Measurements from ENCODE around the gene BCAR3. TPM values are rescaled to one million over a fixed set of nuclear protein-coding genes. Genes with fewer than 3 reads are reported as not detected.

Gene BCAR3
- total RNA-seq, 1 experiment from 2014 or later: 9.3 TPM

DNA sequence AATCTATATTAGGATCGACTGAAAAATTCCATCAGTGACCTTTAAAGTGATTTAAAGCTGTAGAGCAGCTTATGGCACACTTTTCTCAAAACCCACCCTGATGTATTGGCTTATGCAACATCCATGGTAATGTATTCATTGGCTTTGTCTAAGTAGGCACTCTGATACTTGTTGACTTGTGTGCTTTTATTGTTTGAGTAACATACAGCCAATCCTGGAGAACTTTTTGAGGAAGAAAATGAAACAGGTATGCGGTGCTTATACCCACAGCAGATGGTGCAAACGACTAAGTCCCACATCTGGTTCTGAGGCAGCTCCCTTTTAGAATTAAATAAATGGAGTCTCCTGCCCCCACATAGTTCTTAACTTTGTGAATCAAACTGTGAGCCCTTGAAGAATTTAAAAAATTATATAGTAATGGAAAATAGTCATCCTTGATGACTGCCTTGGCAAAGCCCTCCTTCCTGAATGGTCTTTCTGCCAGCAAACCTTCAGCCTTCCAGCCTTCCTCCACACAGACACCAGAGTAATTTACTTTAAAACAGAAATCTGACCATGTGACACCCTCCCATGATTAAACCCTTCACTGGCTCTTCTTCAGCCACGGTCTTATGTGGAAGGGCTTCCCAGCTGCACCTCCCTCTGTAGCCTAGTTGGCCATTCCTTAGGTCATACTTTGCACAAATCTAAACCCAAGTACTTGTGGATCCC, 116.0 kb downstream of the BCAR3 start:
- ChIA-PET CTCF (no interaction called here), POLR2A (no interaction called here)
- H3K9me3 ChIP-seq: no peaks in the 10 kb centered on the region
- H3K9me3 Mint-ChIP-seq (ENCODE audit: unreplicated experiment): no peaks in the 10 kb centered on the region
- peaks cover 9% of the 10 kb centered on the region for H3K4me1 ChIP-seq
- peaks cover 2% of the 10 kb centered on the region; the same call in 1 of the 2 replicates for H3K36me3 ChIP-seq (ENCODE audit: control insufficient read depth, insufficient read depth, low read length)
- DNase-seq: no peak
- H3K4me3 ChIP-seq (ENCODE audit: low read depth, low read length): no peak overlapping the region
- no peak overlapping the region for H3K4me3 Mint-ChIP-seq (ENCODE audit: unreplicated experiment)
- H3K27me3 ChIP-seq (replicated peaks; ENCODE audit: control insufficient read depth, insufficient read depth, low read length): no peaks in the 10 kb centered on the region
- no peak overlapping the region for H3K27ac Mint-ChIP-seq (ENCODE audit: unreplicated experiment)
- no TSS peak for BruUV-seq (replicated peaks)
- peaks cover 39% of the 10 kb centered on the region for H3K36me3 Mint-ChIP-seq (ENCODE audit: insufficient read depth, unreplicated experiment)
- H3K27me3 Mint-ChIP-seq (ENCODE audit: insufficient read depth, unreplicated experiment): no peaks in the 10 kb centered on the region
- TF ChIP-seq, protein P1, sequence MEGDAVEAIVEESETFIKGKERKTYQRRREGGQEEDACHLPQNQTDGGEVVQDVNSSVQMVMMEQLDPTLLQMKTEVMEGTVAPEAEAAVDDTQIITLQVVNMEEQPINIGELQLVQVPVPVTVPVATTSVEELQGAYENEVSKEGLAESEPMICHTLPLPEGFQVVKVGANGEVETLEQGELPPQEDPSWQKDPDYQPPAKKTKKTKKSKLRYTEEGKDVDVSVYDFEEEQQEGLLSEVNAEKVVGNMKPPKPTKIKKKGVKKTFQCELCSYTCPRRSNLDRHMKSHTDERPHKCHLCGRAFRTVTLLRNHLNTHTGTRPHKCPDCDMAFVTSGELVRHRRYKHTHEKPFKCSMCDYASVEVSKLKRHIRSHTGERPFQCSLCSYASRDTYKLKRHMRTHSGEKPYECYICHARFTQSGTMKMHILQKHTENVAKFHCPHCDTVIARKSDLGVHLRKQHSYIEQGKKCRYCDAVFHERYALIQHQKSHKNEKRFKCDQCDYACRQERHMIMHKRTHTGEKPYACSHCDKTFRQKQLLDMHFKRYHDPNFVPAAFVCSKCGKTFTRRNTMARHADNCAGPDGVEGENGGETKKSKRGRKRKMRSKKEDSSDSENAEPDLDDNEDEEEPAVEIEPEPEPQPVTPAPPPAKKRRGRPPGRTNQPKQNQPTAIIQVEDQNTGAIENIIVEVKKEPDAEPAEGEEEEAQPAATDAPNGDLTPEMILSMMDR (IDR thresholded peaks at IDR 0.05; ENCODE audit: insufficient read depth in 1 of 2, low read depth in 1 of 2, low read length in 1 of 2, severe bottlenecking in 1 of 2, unreplicated experiment in 1 of 2): no peak
- intact Hi-C loops (cut with micrococcal nuclease; ENCODE audit: unreplicated experiment): no loop called here
- peaks cover 10% of the 10 kb centered on the region for H3K4me1 Mint-ChIP-seq (ENCODE audit: low read depth, unreplicated experiment)

DNA sequence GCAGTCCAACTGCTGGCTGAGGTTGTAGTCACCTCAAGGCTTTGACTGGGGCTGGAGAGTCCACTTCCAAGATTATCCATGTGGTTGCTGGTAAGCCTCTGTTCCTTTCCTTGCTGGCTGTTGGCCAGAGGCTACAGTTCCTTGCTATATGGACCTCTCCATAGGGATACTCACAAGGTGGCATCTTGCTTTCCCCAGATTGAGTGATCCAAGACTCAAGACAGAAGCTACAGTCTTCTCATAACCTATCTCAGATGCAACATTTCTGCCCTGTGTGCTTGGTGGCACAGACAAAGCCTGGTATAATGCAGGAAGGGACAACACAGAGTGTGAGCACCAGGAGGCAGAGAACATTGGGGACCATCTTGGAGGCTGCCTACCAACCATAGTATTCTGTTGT, 121.9 kb downstream of the BCAR3 start:
- H3K9me3 ChIP-seq: no peaks in the 10 kb centered on the region
- Mint-ChIP-seq H3K36me3 (ENCODE audit: insufficient read depth, unreplicated experiment) (peaks cover 33% of the 10 kb centered on the region), H3K27me3 (ENCODE audit: insufficient read depth, unreplicated experiment) (no peaks in the 10 kb centered on the region), H3K27ac (ENCODE audit: unreplicated experiment) (no peak overlapping the region), H3K4me1 (ENCODE audit: low read depth, unreplicated experiment) (peaks cover 7% of the 10 kb centered on the region), H3K9me3 (ENCODE audit: unreplicated experiment) (no peaks in the 10 kb centered on the region), H3K4me3 (ENCODE audit: unreplicated experiment) (no peak overlapping the region)
- ChIA-PET CTCF (interaction anchor here (0.7 kb wide), 1 partner anchor 338 kb away, joined by 4 read pairs; no protein-coding TSS in a partner anchor), POLR2A (no interaction called here)
- H3K27me3 ChIP-seq (replicated peaks; ENCODE audit: control insufficient read depth, insufficient read depth, low read length): no peaks in the 10 kb centered on the region
- BruUV-seq (replicated peaks): no TSS peak
- no peak overlapping the region for H3K4me3 ChIP-seq (ENCODE audit: low read depth, low read length)
- no peak for DNase-seq
- H3K4me1 ChIP-seq: peaks cover 5% of the 10 kb centered on the region
- intact Hi-C loops (cut with micrococcal nuclease; ENCODE audit: unreplicated experiment): loop anchor here (10.0 kb wide), 1 partner anchor 115 kb away; the partner anchor contains the start of gene FNBP1L
- TF ChIP-seq, protein P1 (IDR thresholded peaks at IDR 0.05; ENCODE audit: insufficient read depth in 1 of 2, low read depth in 1 of 2, low read length in 1 of 2, severe bottlenecking in 1 of 2, unreplicated experiment in 1 of 2): no peak
- H3K36me3 ChIP-seq (ENCODE audit: control insufficient read depth, insufficient read depth, low read length): no peaks in the 10 kb centered on the region

DNA sequence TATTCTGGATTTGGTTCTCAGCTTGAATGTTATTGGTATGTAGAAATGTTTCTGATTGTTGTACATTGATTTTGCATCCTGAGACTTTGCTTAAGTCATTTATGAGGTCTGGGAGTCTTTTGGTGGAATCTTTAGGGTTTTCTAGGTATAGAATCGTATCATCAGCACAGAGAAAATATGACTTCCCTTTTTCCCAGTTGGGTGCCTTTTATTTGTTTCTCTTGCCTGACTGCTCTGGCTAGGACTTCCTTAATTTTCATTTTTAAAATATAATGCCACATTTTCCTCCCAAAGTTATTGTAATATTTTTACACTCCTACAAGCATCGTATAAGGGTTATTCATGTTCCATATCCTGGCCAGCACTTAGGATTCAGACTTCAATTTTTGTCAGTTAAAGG, 122.6 kb downstream of the BCAR3 start:
- H3K36me3 Mint-ChIP-seq (ENCODE audit: insufficient read depth, unreplicated experiment): peaks cover 34% of the 10 kb centered on the region
- intact Hi-C loops (cut with micrococcal nuclease; ENCODE audit: unreplicated experiment): loop anchor here (10.0 kb wide), 1 partner anchor 114 kb away; the partner anchor contains the start of gene FNBP1L
- BruUV-seq (replicated peaks): no TSS peak

More for the DNA sequence above, 122.6 kb downstream of the BCAR3 start:
- no peak overlapping the region for H3K4me3 ChIP-seq (ENCODE audit: low read depth, low read length)
- Mint-ChIP-seq H3K9me3 (ENCODE audit: unreplicated experiment) (no peaks in the 10 kb centered on the region), H3K27ac (ENCODE audit: unreplicated experiment) (no peak overlapping the region), H3K4me1 (ENCODE audit: low read depth, unreplicated experiment) (peaks cover 10% of the 10 kb centered on the region), H3K4me3 (ENCODE audit: unreplicated experiment) (no peak overlapping the region), H3K27me3 (ENCODE audit: insufficient read depth, unreplicated experiment) (no peaks in the 10 kb centered on the region)
- ChIA-PET POLR2A (no interaction called here), CTCF (no interaction called here)
- peaks cover 12% of the 10 kb centered on the region for H3K4me1 ChIP-seq
- no peaks in the 10 kb centered on the region for H3K9me3 ChIP-seq
- DNase-seq: no peak
- no peaks in the 10 kb centered on the region for H3K36me3 ChIP-seq (ENCODE audit: control insufficient read depth, insufficient read depth, low read length)
- no peaks in the 10 kb centered on the region for H3K27me3 ChIP-seq (replicated peaks; ENCODE audit: control insufficient read depth, insufficient read depth, low read length)
- TF ChIP-seq, protein P1 (IDR thresholded peaks at IDR 0.05; ENCODE audit: insufficient read depth in 1 of 2, low read depth in 1 of 2, low read length in 1 of 2, severe bottlenecking in 1 of 2, unreplicated experiment in 1 of 2): no peak

Measured in Caco-2 (cell line).